Lung (tissue), 12 donors: ENCODE measurements around the gene CSHL1. TPM values are rescaled to one million over a fixed set of nuclear protein-coding genes. Genes with fewer than 3 reads are reported as not detected.
A peak's percentile ranks its signal among the peaks of the same experiment; 100 is the strongest.
"Not testable (repeated sequence)": the region's sequence is repeated elsewhere in the genome, so short reads cannot be mapped to it uniquely, and the experiment has no call there.

Experiments used
- ATAC-seq: fragments of 200-7000 bp; cut with Tn5 transposase; one replicate; pipeline ENCODE4 v1.9.1; 2020; ENCODE audit warnings: moderate number of reproducible peaks; ENCODE audit not compliant: insufficient read depth, low FRiP score
- DNase-seq, 3 donors: peaks; one replicate each; pipeline ENCODE4 v3.0.0-alpha.2; 2013 to 2017
- H3K27ac ChIP-seq, 2 donors: one replicate each; pipeline ENCODE4 v1.5.1; 2013; ENCODE audit warnings: mild to moderate bottlenecking in 2 of 2, moderate library complexity in 2 of 2, control low read depth in 1 of 2, inconsistent platforms in 1 of 2, low read depth in 1 of 2, low read length in 1 of 2
- H3K27me3 ChIP-seq, 3 donors: one replicate each; pipeline ENCODE4 v1.5.1; 2013; ENCODE audit warnings: low read length in 2 of 3; ENCODE audit not compliant: control insufficient read depth in 3 of 3, insufficient read depth in 3 of 3
- H3K36me3 ChIP-seq, 4 donors: one replicate each; pipeline ENCODE4 v1.5.1; 2013; ENCODE audit warnings: low read length in 4 of 4, mild to moderate bottlenecking in 1 of 4, moderate library complexity in 1 of 4; ENCODE audit not compliant: control insufficient read depth in 4 of 4, insufficient read depth in 4 of 4
- H3K4me1 ChIP-seq, 5 donors: one replicate each; pipeline ENCODE4 v1.5.1; 2013; ENCODE audit warnings: low read length in 5 of 5, mild to moderate bottlenecking in 2 of 5, moderate library complexity in 1 of 5; ENCODE audit not compliant: control insufficient read depth in 5 of 5, insufficient read depth in 5 of 5
- H3K4me3 ChIP-seq: one replicate; pipeline ENCODE4 v1.5.1; 2013; ENCODE audit warnings: mild to moderate bottlenecking, control low read depth, moderate library complexity
- H3K9ac ChIP-seq, 2 donors: one replicate each; pipeline ENCODE4 v1.5.1; 2013; ENCODE audit warnings: low read length in 2 of 2, control low read depth in 1 of 2; ENCODE audit not compliant: insufficient read depth in 1 of 2
- H3K9me3 ChIP-seq, 4 donors: one replicate each; pipeline ENCODE4 v1.5.1; 2013; ENCODE audit warnings: low read length in 3 of 4, mild to moderate bottlenecking in 1 of 4, moderate library complexity in 1 of 4; ENCODE audit not compliant: control insufficient read depth in 4 of 4, insufficient read depth in 3 of 4
- CTCF ChIP-seq: IDR thresholded peaks from 2 replicates; pipeline ENCODE4 v1.5.1; 2012; ENCODE audit warnings: mild to moderate bottlenecking; ENCODE audit errors: control extremely low read depth, extremely low read depth
- WGBS, 2 donors: extraction: QIAGEN DNeasy Blood & Tissue Kit; methylation state at CpG; one replicate each; pipeline ENCODE4 v1.1.7; 2013; 5-methylcytosine and 5-hydroxymethylcytosine counted together
- polyA plus RNA-seq, 2 donors: library from polyadenylated mRNA; stranded (reverse); fragments of 200-250 nt; gene quantifications; one replicate each; pipeline ENCODE4 v1.2.1, GENCODE V29; 2013
- total RNA-seq, 2 donors: library from RNA; depleted of rRNA in 1 of 2; stranded (reverse); fragments of >200 nt in 1 of 2; gene quantifications; one replicate each; pipeline ENCODE4 v1.2.1, GENCODE V29; 2014 to 2021
- donor health status: control.
- donor health status: control.
- donor health status: Bipolar disorder and iron deficiency.
- donor health status: healthy.
- donor health status: DM: yes; HTN: yes; CAD: no.

The CSHL1 gene
- total and polyA plus RNA-seq, 4 donors, result not detected

- DNase-seq (peak; percentile 36 to 47 (median 38)), ATAC-seq (no peak)
- Histone ChIP-seq H3K4me3 (no peak within 1 kb of the TSS), H3K4me1 (peaks cover 0 to 2% (median 0%) of the 10 kb centered on the region in 5 donors), H3K9ac (no peak within 1 kb of the TSS), H3K36me3 (no peaks in the 10 kb centered on the region), H3K27ac (no peak within 1 kb of the TSS), H3K27me3 (peaks cover 0 to 3% (median 0%) of the 10 kb centered on the region in 3 donors), H3K9me3 (peaks cover 0 to 2% (median 0%) of the 10 kb centered on the region in 4 donors)
- WGBS, 2 donors, result 40 to 43% methylated on average over 14 to 15 of the region's 15 CpGs
- TF ChIP-seq CTCF, result peak; percentile 14
Measured at GRCh38 chr17:63881935-63882601, 29.0 kb downstream of the CSHL1 start, which contains the start of gene GH2. Gene GH2, minus strand, starts transcription at chr17:63881944. Its CDS starts 143 bp downstream, at chr17:63881801.

GRCh38 chr17:63881337-63881736, 29.7 kb downstream of the CSHL1 start:
- not testable (repeated sequence) for H3K9ac ChIP-seq, DNase-seq, ATAC-seq

GRCh38 chr17:63880706-63881105, 30.4 kb downstream of the CSHL1 start:
- no peak overlapping the region for H3K27ac ChIP-seq
- no peak overlapping the region for H3K4me3 ChIP-seq
- WGBS, 2 donors, result 83 to 87% methylated on average over 12 of the region's 12 CpGs
- H3K27me3 ChIP-seq, result peaks cover 0 to 3% (median 0%) of the 10 kb centered on the region in 3 donors
- no peak for TF ChIP-seq CTCF
- ATAC-seq (no peak), DNase-seq (no peak)
- peaks cover 0 to 2% (median 0%) of the 10 kb centered on the region in 4 donors for H3K9me3 ChIP-seq
- no peak overlapping the region for H3K9ac ChIP-seq
- peaks cover 0 to 2% (median 0%) of the 10 kb centered on the region in 5 donors for H3K4me1 ChIP-seq
- no peaks in the 10 kb centered on the region for H3K36me3 ChIP-seq

More at GRCh38 chr17:63881337-63881736, 29.7 kb downstream of the CSHL1 start:
- H3K4me3 ChIP-seq, H3K4me1 ChIP-seq, H3K27me3 ChIP-seq, H3K36me3 ChIP-seq, H3K9me3 ChIP-seq, H3K27ac ChIP-seq: not testable (repeated sequence)
- whole genome bisulfite sequencing, 2 donors, result 69 to 76% methylated on average over 9 to 11 of the region's 11 CpGs

GRCh38 chr17:63878413-63878812, 32.6 kb downstream of the CSHL1 start:
- not testable (repeated sequence) for H3K9me3 ChIP-seq, H3K4me1 ChIP-seq, ATAC-seq, H3K27ac ChIP-seq, DNase-seq, H3K27me3 ChIP-seq, H3K36me3 ChIP-seq, H3K4me3 ChIP-seq, H3K9ac ChIP-seq
- WGBS, 2 donors, result 85 to 90% methylated on average over 9 of the region's 9 CpGs

GRCh38 chr17:63874693-63875092, 36.4 kb downstream of the CSHL1 start:
- not testable (repeated sequence) for H3K9me3 ChIP-seq, DNase-seq, H3K27ac ChIP-seq, H3K4me3 ChIP-seq, H3K4me1 ChIP-seq, H3K9ac ChIP-seq, H3K27me3 ChIP-seq, H3K36me3 ChIP-seq, ATAC-seq
- WGBS, 2 donors, result 88% methylated on average over 6 of the region's 6 CpGs

GRCh38 chr17:63874061-63874626, 36.9 kb downstream of the CSHL1 start:
- ATAC-seq, H3K9ac ChIP-seq, H3K36me3 ChIP-seq, DNase-seq, H3K4me1 ChIP-seq, H3K27me3 ChIP-seq, H3K4me3 ChIP-seq, H3K9me3 ChIP-seq, H3K27ac ChIP-seq: not testable (repeated sequence)
- 80 to 93% methylated on average over 5 to 6 of the region's 8 CpGs for WGBS, 2 donors
